NCI-H2107 (cell line): ENCODE data around the gene TM4SF1.

Experiments used
- DNase-seq: peaks from one replicate; lab custom pipeline; 2025; lab: John Stamatoyannopoulos, UW

Gene TM4SF1

DNA sequence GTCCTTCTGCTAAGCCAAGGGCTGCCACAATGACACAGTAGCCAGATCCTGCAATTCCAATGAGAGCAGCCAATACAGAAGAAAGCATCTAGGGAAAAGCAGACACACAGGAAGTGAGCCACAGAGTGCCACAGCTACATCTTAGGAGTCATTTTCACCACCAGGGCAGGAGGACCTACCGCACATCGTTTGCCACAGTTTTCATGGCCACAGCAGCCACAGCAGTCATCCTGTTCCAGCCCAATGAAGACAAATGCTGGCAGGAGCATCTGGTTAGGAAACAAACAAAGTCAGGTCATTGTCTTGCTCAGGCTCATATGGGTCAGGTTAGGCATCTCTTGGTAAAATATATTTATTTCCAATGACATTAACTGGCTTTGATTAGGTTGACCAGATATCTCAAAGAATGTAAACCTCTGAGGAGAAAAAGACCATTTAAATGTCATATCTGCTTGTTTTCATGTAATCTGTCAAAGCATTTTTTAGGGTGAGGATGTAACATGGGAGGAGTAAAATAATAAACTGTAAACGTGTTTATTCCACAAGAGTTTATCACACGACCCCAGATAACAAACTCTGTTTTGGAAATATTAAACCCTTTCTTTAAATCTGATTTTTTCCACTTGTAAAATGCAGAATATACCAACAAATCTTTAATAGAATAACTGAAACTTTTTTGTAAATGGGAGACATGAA lies 1.8 kb downstream of the TM4SF1 start:
- DNase-seq = no peak

DNA sequence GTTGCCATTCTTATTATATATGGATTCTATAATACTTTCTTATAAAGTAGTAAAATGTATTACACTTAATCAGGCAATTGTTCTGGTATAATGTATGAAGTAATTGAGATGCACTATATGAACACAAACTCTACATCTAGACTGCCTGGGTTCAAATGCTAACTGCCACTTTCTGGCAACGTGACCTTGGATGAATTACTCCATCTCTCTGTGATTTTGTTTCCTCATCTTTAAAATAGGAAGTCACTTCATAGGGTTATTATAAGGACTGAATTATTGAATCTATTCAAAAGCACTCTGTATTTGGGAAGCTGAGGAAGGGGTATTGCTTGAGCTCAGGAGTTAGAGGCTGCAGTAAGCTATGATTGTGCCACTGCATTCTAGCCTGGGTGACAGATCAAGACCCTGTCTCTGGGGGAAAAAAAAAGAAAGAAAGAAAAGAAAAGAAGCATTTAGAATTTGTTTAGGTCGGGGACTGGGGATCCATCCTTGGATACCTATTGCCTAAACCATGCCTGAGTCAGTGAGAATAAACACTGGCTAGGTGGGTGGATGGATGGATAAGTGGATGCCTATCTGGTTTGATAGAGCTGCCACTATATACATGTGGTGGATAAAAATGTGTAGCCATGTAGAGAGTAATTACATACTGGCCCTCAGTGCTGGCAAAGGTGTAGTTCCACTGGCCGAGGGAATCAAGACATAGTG lies 2.5 kb downstream of the TM4SF1 start:
- DNase-seq = no peak

DNA sequence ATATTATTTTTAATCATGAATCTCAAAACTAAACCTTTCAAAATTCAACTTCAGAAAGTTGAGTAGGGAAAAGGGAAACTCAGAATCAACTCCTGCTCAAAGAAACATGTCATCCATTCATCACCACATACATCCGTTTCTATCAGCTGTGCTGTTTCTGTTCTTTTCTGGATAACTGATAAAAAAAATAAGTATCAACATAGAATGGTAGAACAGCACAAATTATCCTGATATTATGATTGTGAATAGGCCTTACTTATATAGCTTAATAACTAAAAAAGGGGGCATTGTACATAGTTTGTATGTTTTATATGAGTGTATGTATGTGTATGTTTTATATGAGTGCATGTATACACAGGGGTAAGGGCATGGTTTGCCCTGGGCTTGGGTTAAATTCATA lies 3.1 kb downstream of the TM4SF1 start:
- DNase-seq = no peak

DNA sequence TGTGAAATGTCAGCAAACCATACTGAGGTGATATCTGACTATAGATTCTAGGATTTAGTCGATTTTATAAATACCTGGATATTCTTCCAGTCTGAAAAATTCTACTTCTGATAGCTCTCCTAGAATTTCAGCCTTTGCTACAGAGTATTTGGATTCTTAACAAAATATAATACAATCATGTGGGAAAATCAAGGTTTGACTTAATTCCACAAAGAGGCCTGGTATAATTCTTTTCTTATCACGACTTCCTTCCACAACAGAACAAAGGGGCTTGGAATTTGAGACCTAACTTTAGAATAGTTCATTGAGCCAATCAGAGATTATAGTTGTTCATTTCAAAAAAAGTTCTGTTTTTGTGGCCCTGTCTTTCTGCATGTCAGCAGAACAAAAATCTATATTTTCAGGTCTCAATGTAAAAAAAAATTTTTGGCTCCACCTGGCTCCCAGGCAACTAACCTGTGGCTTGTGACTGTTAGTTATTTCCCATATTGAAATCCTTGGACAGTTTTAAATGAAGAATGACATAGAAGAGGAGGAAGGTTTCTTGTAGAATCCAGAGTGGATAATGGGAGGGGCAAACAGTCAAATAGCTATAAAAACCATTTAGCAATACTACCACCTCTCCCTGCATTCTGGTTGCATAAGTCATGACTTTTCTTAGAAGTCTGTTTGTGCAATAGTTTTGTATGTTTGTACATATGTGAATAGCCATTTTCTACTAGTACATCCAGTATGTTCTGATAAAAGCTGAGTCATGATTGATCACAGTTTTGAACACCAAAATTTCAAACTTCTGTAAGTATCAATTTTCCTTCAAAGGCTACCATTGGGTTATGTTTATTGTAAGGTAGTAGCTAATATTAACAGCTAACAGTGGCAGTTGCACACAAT lies 4.0 kb downstream of the TM4SF1 start:
- DNase-seq = no peak

DNA sequence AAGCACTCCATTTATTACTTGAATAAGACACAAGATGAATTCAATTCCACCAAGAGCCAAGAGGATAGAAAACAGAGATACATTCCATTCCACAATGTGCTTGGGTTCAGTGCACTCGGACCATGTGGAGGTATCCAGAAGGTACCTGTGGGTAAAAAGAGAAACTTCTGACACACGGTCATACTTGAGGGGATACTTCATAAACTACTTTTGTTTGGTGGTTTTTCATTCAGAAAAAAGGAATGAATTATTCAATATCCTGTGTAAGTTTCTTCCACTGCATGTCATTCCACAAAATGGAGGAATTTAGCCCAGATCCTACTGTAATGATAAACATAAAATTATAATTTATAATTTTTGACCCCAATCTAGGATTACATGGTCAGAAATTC lies 5.7 kb downstream of the TM4SF1 start:
- no peak for DNase-seq

DNA sequence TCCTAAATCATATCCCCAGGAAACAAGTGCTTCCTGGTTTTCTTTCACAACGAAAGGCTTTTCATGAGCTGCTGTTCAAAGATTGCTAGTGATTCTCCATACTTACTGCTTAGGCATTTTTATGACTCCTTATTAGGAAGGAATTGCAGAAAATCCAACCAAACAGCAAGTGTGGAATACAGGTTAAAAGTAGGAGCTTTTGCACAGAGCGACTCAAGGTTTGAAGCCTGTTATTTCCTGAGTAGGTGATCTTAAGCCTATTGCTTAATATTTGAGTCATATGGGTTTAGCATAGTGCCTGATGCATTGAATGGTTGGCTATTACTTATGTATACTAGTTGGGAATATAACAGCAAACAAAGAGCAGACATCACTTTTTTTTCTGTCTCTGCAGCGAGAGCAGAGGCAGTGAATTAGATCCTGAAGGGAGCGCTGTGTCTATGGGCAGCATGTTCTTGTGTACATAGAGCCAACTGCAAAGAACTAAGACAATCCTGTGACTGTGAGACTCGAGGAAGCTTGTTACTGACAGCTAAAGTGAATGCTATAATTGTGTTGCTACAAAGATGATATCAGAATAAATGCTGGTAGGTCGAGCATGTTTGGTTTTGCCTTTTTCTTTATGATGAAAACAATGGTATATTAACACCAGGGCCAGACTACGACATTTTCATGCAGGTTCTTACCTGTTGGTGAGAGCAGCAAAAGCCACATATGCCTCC lies 6.3 kb downstream of the TM4SF1 start:
- DNase-seq = no peak

DNA sequence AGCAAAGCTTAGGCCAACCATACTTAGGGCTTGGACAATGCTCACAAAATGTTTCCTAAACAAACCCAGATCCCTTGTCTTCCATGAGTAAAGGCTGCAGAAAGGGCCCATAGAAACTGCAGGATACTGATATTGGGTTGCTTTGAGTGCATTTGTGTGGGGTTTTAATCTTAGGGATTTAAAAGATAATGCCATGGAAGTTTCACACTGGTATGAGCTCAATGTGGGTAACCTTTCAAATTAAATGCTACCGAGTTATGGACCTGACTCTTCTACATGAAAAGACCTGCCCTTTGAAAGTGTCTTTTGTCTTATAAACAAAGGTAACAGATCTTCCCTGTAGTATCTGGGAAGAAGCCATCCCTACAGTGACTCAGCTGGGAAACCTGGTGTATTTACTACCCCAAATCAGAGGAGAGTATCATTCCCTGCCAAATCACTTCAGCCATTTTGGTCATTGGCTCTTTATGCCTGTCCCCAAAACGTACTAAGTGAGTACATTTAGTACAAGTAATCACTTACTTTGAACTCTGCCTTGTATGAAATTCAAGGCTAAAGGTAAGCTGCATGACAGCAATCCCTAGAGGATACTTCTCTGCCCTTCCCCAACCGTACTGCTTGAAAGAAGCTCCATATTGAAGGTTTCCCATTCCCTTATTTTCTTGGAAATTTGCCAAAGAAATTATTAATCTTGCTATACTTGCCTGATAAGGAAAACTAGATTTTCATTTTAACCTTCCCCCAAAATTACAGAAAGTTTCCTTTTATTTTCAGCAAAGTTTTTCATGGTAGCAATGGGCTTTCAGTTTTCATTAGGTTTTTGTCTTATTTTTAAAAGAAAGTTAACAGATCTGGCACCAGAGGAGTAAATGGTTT lies 7.2 kb downstream of the TM4SF1 start:
- DNase-seq = no peak

DNA sequence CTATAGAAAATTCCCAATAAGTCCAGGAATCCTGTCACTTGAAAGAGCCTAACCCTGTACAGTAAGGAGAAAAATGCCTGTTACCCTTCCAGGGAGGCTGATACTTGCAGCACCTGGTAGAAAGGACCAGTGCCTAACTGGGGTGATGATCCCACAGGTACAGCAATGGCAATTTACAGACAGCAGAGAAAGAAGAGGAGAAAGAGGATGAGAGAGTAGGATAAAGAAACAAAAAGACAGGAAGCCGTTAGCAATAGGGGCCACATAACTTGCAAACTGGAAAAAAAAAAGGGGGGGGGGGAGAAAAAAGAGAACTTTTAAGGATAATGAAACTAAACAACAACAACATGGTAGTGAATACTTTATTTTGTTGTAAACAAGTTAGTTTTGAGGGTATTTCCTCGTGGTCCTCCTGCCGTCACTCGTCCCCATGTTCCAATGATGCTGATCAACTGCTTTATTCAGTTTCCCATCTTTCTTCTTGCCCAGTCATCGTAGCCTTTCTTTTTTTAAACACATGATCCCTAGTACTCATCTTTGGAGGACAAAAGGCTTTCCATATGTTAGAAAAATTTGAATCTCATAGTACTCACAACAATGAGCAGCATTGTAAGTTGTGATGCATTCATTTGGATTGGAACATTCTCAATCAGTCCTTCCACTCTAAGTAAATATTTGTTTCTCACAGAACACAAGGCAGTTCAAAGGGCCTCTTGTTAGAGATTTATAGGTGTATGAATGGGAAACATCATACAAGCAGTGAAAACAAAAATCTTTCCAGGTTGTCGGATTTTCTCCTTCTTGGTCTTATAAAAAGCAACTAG lies 8.6 kb downstream of the TM4SF1 start:
- DNase-seq = no peak

DNA sequence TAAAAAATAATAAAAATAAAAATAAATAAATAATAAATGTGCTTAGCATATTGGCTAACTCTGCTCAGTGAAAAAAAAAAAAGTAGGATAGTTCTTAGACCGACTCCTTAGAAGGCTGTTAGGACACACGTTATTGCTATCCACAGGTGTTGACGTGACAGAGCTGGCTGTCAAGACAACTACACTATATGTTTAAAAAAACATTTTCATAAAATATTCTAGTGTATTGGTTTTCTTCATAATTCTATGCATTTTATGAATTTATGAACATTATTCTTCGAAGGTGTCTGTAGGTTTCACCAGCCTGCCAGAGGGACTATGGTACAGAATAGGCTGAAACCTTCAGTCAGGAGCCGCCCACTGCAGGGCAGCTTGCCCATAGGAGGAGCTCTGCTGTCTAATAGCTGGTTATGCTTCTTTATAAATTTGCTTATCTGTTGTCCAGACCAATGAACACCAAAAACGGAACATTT lies 9.2 kb downstream of the TM4SF1 start:
- DNase-seq = no peak

DNA sequence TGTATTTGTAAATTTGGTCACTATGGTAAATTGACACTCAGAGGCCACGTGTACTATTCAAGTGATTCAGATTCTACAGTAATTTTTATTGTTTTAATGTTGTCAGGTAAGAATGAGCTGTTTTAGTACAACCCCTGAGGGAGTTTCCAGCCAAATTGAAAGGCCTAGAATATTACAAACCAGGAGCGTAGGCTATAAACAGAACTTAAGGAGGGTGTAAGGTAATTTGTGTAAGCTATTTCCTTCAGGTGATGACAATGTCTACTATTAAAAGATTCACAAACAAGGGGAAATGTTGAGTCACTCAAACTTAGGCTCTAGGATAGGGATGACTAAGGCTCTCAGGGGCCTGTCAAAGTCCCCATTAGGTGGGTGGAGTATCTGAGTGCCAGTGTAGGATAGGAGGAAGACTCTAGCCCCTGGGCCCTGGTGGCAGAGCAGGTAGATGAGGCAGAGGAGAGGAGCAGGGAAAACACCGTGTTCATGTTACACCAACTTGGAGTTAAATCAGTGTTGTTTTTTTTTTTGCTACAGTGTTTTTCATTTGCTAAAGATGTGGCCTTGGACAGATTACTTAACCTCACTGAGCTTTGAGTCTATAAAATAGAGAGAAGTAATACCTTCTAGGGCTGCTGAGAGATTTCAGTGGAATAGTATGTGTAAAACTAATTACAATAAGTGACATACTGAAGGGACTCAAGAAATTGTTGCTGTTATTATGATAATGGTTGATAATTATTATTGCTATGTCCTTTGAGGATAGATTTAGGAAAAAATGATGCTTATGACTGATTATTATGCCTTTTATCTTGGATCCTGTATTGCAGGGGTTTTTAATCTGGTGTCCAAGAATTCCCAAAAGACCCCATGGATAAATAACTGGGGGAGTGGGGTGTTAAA lies 10.3 kb downstream of the TM4SF1 start:
- no peak for DNase-seq

DNA sequence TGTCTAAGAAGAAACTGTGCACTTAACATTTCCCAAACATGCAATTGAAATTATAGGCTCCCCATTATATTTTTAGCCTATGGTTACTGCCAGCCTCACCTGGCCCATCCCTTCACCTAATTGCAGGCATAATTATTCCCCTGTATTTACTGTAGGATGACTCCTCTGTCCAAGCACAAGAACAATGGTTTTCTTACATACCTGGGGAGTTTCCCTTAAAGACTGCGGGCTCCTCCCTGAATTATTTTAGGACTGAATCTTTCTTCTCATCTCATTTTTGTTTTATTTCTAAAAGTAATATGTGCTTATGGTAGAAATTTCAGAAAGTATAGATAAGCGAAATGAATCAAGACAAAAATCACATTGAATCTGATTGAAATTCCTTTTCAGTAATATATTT lies 11.4 kb downstream of the TM4SF1 start:
- DNase-seq = no peak

DNA sequence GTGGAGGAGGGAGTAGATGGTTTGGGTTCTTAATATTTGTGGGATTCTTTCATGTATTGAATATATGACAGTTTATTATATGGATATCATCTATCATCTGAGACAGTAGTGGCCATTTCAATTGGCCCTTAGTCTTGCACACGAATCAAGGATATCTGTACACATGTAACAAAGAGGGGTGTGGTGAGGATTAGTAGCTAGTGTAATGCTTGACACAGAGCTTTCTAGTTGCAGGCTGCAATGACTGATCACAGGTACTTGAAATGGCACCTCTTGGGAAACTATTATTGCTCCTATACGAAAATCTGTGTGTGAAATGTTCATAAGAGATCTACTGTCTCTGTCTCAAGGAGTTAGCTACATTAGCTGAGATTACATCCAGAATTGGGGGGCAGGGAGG lies 12.8 kb downstream of the TM4SF1 start:
- no peak for DNase-seq

DNA sequence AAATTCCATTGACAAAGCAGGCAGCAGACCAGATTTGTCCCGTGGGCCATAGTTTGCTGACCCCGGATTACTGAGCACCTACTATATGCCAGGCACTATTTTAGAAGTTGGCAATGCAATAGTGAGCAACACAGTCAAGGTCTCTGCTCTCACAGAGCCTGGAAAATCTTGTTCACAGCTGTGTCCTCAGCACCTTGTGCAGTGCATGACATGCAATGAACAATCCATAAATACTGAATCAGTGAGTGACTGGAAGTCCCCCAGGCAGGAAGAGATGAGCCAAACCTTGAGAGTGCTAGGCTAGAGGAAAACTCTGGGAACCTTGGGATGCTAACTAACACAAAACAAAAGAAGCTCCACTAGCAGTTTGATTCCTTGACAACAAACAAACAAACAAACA lies 14.4 kb downstream of the TM4SF1 start:
- no peak for DNase-seq

DNA sequence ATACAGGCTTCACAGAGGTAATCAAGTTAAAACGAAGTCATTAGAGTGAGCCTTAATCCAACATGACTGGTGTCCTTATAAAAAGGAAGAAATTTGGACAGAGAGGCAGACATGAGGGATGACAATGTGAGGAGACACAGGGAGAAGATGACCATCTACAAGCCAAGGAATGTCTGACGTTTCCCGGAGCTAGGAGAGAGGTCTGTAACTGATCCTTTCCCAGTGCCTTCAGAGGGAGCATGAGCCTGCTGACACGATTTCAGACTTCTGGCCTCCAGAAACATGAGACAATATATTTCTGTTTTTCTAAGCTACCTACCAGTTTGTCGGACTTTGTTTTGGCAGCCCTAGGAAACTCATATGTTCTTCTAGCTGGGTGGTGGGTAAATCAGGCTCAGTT lies 15.1 kb downstream of the TM4SF1 start:
- no peak for DNase-seq

DNA sequence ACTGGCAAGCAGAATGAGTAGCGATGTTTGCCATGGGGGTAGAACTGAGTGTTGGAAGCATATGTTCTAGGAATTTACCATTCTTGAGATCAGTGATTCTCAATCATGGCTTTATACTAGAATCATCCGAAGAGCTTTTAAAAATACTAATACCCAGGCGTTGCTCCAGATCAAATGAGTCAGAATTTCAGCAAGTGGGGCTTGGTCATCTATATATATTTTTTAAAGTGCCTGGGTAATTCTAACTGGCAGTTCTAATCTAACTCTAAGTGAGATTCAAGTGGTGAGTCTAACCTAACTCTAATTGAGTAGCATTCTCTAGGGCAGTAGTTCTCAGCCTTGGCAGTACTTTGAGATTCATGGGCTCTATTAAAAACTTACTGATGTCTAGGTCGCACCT lies 20.8 kb downstream of the TM4SF1 start:
- DNase-seq = no peak

DNA sequence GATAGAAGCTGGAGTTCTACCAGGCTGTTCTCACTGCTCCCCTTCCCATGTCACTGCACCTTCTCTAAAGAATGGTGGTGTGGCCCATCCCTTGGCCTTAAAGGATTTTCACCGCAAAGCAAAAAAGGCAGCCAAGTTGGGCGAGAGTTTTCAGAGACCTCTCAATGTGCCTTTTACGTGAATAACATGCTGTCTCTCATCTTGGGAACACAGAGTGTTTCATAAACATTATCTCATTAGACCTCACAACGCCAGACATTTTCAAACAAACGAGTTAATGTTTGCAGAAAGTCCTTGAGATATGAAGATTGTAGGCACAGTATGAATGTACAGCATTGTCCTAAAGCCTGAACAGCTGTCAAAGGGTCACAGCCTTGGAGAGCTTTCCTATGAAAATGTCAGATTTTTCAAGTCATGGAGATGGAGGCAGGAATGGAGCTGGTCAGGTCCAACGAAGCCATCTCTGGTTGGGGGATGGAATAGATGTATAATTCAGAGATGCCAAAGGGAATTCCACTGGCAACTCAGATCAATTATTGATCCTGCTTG lies 21.3 kb downstream of the TM4SF1 start:
- DNase-seq = no peak

DNA sequence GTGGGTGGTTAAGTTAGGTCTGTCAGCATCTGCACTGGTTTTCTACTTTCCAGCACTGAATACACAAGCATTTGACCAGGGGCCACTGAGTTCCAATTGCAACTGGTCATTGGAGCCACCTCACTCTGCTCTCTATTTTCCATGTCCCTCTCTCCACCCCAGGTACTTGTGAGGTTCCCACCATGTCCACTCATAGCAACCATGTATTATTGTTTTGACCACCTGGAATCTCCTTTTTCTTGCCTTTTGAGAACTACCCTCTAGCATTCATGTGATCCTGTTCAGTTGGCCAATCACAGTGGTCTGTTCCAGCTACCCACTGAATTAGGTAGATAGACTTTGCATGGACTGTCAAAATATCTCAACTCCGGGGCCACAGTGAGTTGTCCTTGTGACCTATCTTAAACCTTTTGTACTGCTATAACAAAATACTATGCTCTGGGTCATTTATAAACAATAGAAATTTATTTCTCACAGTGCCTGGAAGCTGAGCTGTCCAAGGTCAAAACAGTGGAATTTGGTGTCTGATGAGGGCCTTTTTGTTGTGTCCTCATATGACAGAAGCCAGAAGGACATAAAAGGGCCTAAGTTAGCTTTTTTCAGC lies 23.8 kb downstream of the TM4SF1 start:
- no peak for DNase-seq

DNA sequence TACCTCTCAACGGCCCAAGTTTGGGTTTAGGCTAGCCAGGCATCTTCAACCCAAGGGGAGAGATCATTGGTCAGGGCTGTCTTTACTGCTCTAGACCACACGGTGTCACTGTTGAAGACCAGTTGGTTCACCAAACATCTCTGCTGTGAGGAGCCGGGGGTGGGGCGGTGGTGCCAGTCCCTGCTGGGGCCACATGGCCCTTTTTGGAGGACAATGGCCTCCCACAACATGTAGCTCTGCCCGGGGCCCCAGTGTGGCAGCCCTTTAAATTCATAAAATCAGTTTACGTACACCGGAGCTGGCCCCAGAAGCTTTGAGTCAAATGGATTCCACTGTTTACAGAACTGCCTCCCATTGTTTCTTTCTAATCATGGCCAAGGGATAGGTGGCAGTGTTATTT lies 24.9 kb downstream of the TM4SF1 start:
- no peak for DNase-seq
